HCT116 (cell line): ENCODE results near the gene RASGEF1B. TPM values are rescaled to one million over a fixed set of nuclear protein-coding genes. Genes with fewer than 3 reads are reported as not detected.

ENCODE experiments used
- ATAC-seq: fragments of 200-7000 bp; cut with Tn5 transposase; 2 replicates; pipeline ENCODE4 v1.9.1; 2020; ENCODE audit warnings: mild to moderate bottlenecking, moderate library complexity
- BruUV-seq: library from RNA; stranded (reverse); fragments of 400-500 nt; replicated peaks from 2 replicates; lab custom pipeline; 2021; lab: Mats Ljungman, UMichigan
- CTCF ChIA-PET: fragments of 300-600 bp; sonication (Branson Sonifier 250); formaldehyde crosslinking; loops from one replicate; lab custom pipeline; 2021; ENCODE audit warnings: antibody characterized with exemption; lab: Charles Lee
- POLR2A ChIA-PET: fragments of 300-600, 350-600 bp; sonication (Branson Sonifier 250); formaldehyde crosslinking; loops from one replicate; lab custom pipeline; 2021; ENCODE audit warnings: antibody characterized with exemption; lab: Charles Lee
- RAD21 ChIA-PET, 2 experiments: fragments of 300-600 bp; sonication (Branson Sonifier 250); formaldehyde crosslinking; loops; one replicate each; lab custom pipeline; 2023; ENCODE audit warnings: low total read pairs in 2 of 2; ENCODE audit not compliant: uncharacterized antibody in 2 of 2, unreplicated experiment in 2 of 2, low non-redundant PET in 1 of 2; lab: Charles Lee
- DNase-seq: peaks from one replicate; pipeline ENCODE4 v3.0.0-alpha.2; 2010; ENCODE audit warnings: low read depth, low spot score
- H2AFZ ChIP-seq: fragments of 200-600 bp; shearing (Covaris generic), sonication (generic); 2 replicates; pipeline ENCODE4 v1.6.1; 2017; ENCODE audit warnings: low read depth, mixed run types, mixed read lengths, antibody characterized with exemption, low read length; ENCODE audit not compliant: poor library complexity, severe bottlenecking
- H3K27ac ChIP-seq: 2 replicates; pipeline ENCODE4 v1.5.1; 2012; ENCODE audit warnings: low read depth, low read length
- H3K27me3 ChIP-seq: fragments of 200-600 bp; sonication (generic); 2 replicates; pipeline ENCODE4 v1.6.1; 2016; ENCODE audit warnings: mixed run types, low read length, mixed read lengths; ENCODE audit not compliant: insufficient read depth
- H3K36me3 ChIP-seq, 2 experiments: fragments of 200-500 bp in 1 of 2; fragments of 200-600 bp in 1 of 2; sonication (Bioruptor generic) in 1 of 2; sonication (generic) in 1 of 2; 2 replicates each; pipeline versions ENCODE4 v1.5.1 to v1.6.1; 2014 to 2016; ENCODE audit warnings: low read length in 2 of 2, inconsistent platforms in 1 of 2, mixed read lengths in 1 of 2, mixed run types in 1 of 2; ENCODE audit not compliant: insufficient read depth in 2 of 2, control insufficient read depth in 1 of 2
- H3K4me1 ChIP-seq, 2 experiments: fragments of 200-600 bp in 1 of 2; sonication (generic) in 1 of 2; 2 replicates each; pipeline versions ENCODE4 v1.5.1 to v1.6.1; 2012 to 2017; ENCODE audit warnings: low read length in 2 of 2, inconsistent platforms in 1 of 2, mild to moderate bottlenecking in 1 of 2, mixed read lengths in 1 of 2, mixed run types in 1 of 2, moderate library complexity in 1 of 2; ENCODE audit not compliant: insufficient read depth in 2 of 2, control insufficient read depth in 1 of 2
- H3K4me2 ChIP-seq: fragments of 200-600 bp; sonication (generic); 2 replicates; pipeline ENCODE4 v1.6.1; 2017; ENCODE audit warnings: mixed run types, low read length, mixed read lengths
- H3K4me3 ChIP-seq, 2 experiments: fragments of 200-600 bp in 1 of 2; sonication (generic) in 1 of 2; replicated peaks in 1 of 2; 2 replicates each; pipeline ENCODE4 v1.5.1; 2011 to 2016; ENCODE audit warnings: low read length in 2 of 2, control low read depth in 1 of 2, low read depth in 1 of 2, mild to moderate bottlenecking in 1 of 2, mixed read lengths in 1 of 2, mixed run types in 1 of 2
- H3K79me2 ChIP-seq: fragments of 200-600 bp; sonication (generic); 2 replicates; pipeline ENCODE4 v1.6.1; 2017; ENCODE audit warnings: mild to moderate bottlenecking, mixed run types, low read length, moderate library complexity, mixed read lengths; ENCODE audit not compliant: insufficient read depth
- H3K9ac ChIP-seq: fragments of 200-600 bp; sonication (generic); 2 replicates; pipeline ENCODE4 v1.6.1; 2016; ENCODE audit warnings: low read length, mixed read lengths
- H3K9me2 ChIP-seq: fragments of 200-600 bp; sonication (generic), shearing (Covaris generic); 2 replicates; pipeline ENCODE4 v1.6.1; 2017; ENCODE audit warnings: mixed run types, mild to moderate bottlenecking, moderate library complexity; ENCODE audit not compliant: insufficient read depth
- H3K9me3 ChIP-seq, 2 experiments: fragments of 200-500 bp in 1 of 2; fragments of 200-600 bp in 1 of 2; sonication (Bioruptor generic) in 1 of 2; sonication (generic) in 1 of 2; 2 replicates each; pipeline ENCODE4 v1.6.1; 2014 to 2017; ENCODE audit warnings: low read length in 2 of 2, mixed read lengths in 2 of 2, inconsistent platforms in 1 of 2, low read depth in 1 of 2, mild to moderate bottlenecking in 1 of 2, mixed run types in 1 of 2, moderate library complexity in 1 of 2; ENCODE audit not compliant: control insufficient read depth in 1 of 2, insufficient read depth in 1 of 2
- H4K20me1 ChIP-seq: fragments of 200-600 bp; sonication (generic), shearing (Covaris generic); 2 replicates; pipeline ENCODE4 v1.6.1; 2017; ENCODE audit warnings: mixed run types, mild to moderate bottlenecking, moderate library complexity; ENCODE audit not compliant: insufficient read depth
- ATF3 ChIP-seq: IDR thresholded peaks from 2 replicates; pipeline ENCODE4 v1.6.1; 2012
- CBX3 ChIP-seq: IDR thresholded peaks from 2 replicates; pipeline ENCODE4 v1.6.1; 2012; ENCODE audit warnings: low read depth
- CTCF ChIP-seq, 3 experiments: fragments of 200-600 bp in 1 of 3; sonication (generic) in 1 of 3; IDR thresholded peaks in 2 of 3; conservative IDR thresholded peaks in 1 of 3; 2 replicates each; pipeline ENCODE4 v1.5.1; 2012 to 2017; ENCODE audit warnings: low read depth in 2 of 3, low read length in 2 of 3, antibody characterized with exemption in 1 of 3, borderline replicate concordance in 1 of 3, control low read depth in 1 of 3, mild to moderate bottlenecking in 1 of 3, mixed read lengths in 1 of 3, mixed run types in 1 of 3, moderate library complexity in 1 of 3; ENCODE audit not compliant: insufficient read depth in 1 of 3
- ELF1 ChIP-seq: IDR thresholded peaks from 2 replicates; pipeline ENCODE4 v1.6.1; 2012; ENCODE audit warnings: low read depth, borderline replicate concordance
- FOSL1 ChIP-seq: IDR thresholded peaks from 2 replicates; pipeline ENCODE4 v1.6.1; 2012; ENCODE audit warnings: low read depth
- JUND ChIP-seq: IDR thresholded peaks from 2 replicates; pipeline ENCODE4 v1.6.1; 2012
- POLR2A ChIP-seq: IDR thresholded peaks from 2 replicates; pipeline ENCODE4 v1.7.0; 2011; ENCODE audit warnings: borderline replicate concordance; ENCODE audit not compliant: insufficient read depth, insufficient read length; ENCODE audit errors: extremely low read depth
- POLR2AphosphoS5 ChIP-seq: IDR thresholded peaks from 2 replicates; pipeline ENCODE4 v1.6.1; 2011; ENCODE audit warnings: mild to moderate bottlenecking, low read depth, low read length, moderate library complexity
- RAD21 ChIP-seq: IDR thresholded peaks from 2 replicates; pipeline ENCODE4 v1.6.1; 2012; ENCODE audit warnings: low read depth, mild to moderate bottlenecking
- REST ChIP-seq: IDR thresholded peaks from 2 replicates; pipeline ENCODE4 v1.6.1; 2012; ENCODE audit warnings: low read depth
- SIN3A ChIP-seq: IDR thresholded peaks from 2 replicates; pipeline ENCODE4 v1.6.1; 2012; ENCODE audit warnings: low read depth
- SP1 ChIP-seq: IDR thresholded peaks from 2 replicates; pipeline ENCODE4 v1.6.1; 2012; ENCODE audit warnings: low read depth
- SRF ChIP-seq: IDR thresholded peaks from 2 replicates; pipeline ENCODE4 v1.6.1; 2012; ENCODE audit warnings: low read depth
- YY1 ChIP-seq: IDR thresholded peaks from 2 replicates; pipeline ENCODE4 v1.6.1; 2011; ENCODE audit warnings: low read length, low read depth, moderate library complexity, mild to moderate bottlenecking; ENCODE audit not compliant: insufficient replicate concordance; ENCODE audit errors: extremely low read depth
- ZBTB33 ChIP-seq: IDR thresholded peaks from 2 replicates; pipeline ENCODE4 v1.6.1; 2011; ENCODE audit warnings: mild to moderate bottlenecking, low read length, moderate library complexity; ENCODE audit not compliant: insufficient replicate concordance; ENCODE audit errors: extremely low read depth
- intact Hi-C: fragments of 100-400 bp; cut with micrococcal nuclease; formaldehyde crosslinking; loops from 2 replicates; pipeline ENCODE4 v1.10.0; 2022
- total RNA-seq: library from RNA; stranded (reverse); gene quantifications from one replicate; pipeline ENCODE4 v1.2.1, GENCODE V29; 2021; ENCODE audit not compliant: unreplicated experiment

RASGEF1B gene
- total RNA-seq, 1 experiment from 2014 or later: 0.25 TPM

GRCh38 chr4:81465406-81466340 lies 6.0 kb downstream of the RASGEF1B start (continued):
- no peak for TF ChIP-seq ELF1

- Histone ChIP-seq H3K79me2 (no peaks in the 10 kb centered on the region), H4K20me1 (no peaks in the 10 kb centered on the region), H3K27me3 (peaks cover 54% of the 10 kb centered on the region; the same call in 1 of the 2 replicates), H3K36me3 (no peaks in the 10 kb centered on the region), H3K9me2 (no peaks in the 10 kb centered on the region), H3K4me2 (no peak overlapping the region), H2AFZ (no peak overlapping the region), H3K27ac (no peak overlapping the region), H3K9me3 (no peaks in the 10 kb centered on the region), H3K9ac (no peak overlapping the region), H3K4me3 (no peak overlapping the region), H3K4me1 (no peaks in the 10 kb centered on the region)
- intact Hi-C loops: loop anchor here (10.0 kb wide), 1 partner anchor 894 kb away; no protein-coding TSS in a partner anchor
- ATAC-seq (no peak), DNase-seq (no peak)
- TF ChIP-seq SRF (no peak), ATF3 (no peak), POLR2A (no peak), SIN3A (no peak), CBX3 (no peak), CTCF (IDR thresholded peaks at IDR 0.05 in 2 of 3, conservative IDR thresholded peaks at IDR 0.05 in 1 of 3; ENCODE audit: borderline replicate concordance in 1 of 3, insufficient read depth in 1 of 3, low read depth in 2 of 3, low read length in 2 of 3) (no peak), ZBTB33 (no peak), YY1 (no peak), SP1 (no peak), JUND (no peak), FOSL1 (no peak), POLR2AphosphoS5 (no peak), REST (no peak), ELF1 (no peak), RAD21 (no peak)
- BruUV-seq: no TSS peak
- RAD21 ChIA-PET: no interaction called here
- POLR2A ChIA-PET: no interaction called here
- CTCF ChIA-PET: no interaction called here
These were observed 10.9 kb downstream of the RASGEF1B start for GRCh38 chr4:81460834-81461233.
